HG03354 (cell line): Measurements from ENCODE around the gene GNG12.
A peak's percentile ranks its signal among the peaks of the same experiment; 100 is the strongest.

ENCODE experiments used
- ATAC-seq: cut with Tn5 transposase; IDR thresholded peaks from one replicate; pipeline ENCODE4 v1.9.1; 2021; ENCODE audit warnings: mild to moderate bottlenecking; ENCODE audit not compliant: unreplicated experiment, poor library complexity, severe bottlenecking

Gene GNG12

DNA sequence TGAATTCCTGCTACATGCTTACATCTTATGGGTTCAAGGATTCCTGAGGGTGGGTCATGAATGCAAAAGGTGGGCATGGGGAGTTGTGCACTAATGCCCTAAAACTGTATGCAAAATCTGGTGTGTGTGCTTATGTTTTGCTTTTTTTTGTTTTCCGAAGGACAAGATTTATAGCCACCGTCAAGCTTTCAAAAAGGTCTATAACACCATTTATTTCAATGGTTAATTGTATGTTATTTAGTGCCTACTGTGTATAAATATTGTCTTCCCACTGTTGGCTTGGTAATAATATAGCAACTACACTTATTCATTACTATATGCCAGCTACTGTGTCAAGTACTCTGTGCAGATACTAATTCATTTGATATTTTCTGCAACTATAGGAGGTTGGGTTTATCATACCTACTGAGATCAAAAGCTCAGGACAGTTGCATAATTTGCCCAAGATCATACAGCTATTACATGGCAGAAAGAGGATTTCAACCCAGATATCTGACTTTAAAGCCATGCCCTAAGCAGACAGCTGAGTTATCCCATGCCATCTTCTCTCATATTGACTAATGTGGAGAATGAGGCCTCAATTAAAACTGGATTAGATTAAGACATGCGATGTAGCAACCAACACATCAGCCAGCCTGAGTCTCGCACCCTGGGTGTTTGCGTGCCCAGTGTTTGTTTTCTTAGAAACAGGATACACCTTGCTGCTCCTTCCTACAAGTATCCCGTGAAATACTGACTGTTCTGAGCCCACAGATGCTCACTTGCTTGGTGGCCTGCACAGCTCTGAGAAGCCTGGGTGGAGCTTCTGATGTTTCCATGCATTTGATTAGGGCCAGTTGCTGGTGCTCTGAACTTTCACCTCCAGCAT lies 113.7 kb downstream of the GNG12 start:
- no peak for ATAC-seq

DNA sequence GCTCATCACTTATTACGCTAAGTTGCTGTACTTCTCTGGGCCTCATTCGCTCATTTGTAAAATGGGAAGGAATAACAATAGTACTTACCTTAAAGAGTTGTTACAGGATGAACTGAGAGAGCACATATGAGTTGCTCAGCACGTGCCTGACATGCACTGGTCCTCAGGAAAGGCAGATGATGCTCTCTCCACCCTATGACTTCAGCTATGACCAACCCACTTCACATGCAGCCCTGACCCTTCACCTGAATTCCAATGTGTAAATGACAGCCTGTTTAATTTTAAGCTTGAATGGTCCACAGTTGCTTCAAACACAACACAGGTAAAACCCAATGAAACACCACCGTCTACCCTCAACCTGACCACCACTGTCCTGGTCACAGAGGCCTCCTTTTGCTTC lies 115.4 kb downstream of the GNG12 start:
- ATAC-seq: no peak

DNA sequence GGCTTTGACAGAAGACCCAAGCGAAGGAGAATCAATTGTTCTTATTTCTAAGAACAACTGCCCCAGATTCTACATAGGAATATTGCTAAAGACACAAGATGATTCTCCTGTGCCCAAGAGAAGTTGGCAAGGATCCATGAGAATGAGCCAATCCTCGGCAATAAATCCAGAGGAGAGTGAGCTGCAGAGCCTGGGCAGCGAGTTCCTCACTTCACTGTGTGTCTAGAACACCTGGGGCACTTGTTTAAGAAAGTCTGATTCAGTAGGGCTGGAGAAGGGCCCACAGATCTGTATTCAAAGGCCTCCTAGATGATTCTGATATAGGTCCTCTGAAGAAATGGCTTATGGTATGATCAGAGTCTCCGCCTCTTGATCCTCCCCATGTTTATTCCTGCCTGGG lies 116.5 kb downstream of the GNG12 start:
- no peak for ATAC-seq

DNA sequence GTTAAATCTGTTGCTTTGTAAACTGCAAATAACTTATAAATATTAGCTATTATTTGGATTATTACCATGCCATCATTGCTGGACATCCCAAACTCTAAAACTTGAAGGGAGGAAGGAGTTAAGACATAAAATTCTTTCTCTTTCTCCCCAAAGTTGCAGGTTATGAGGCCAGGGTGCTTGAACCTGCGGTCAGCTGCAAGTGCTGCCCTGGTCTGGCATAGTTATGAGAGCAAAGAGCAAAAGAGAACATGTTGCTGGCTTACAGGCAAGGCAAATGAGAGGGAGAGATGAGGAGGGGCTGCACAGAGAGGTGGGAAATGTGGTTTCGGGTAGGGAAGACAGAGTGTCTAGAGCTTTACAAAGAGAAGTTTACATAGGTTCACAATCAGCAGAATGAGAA lies 117.4 kb downstream of the GNG12 start:
- no peak for ATAC-seq

DNA sequence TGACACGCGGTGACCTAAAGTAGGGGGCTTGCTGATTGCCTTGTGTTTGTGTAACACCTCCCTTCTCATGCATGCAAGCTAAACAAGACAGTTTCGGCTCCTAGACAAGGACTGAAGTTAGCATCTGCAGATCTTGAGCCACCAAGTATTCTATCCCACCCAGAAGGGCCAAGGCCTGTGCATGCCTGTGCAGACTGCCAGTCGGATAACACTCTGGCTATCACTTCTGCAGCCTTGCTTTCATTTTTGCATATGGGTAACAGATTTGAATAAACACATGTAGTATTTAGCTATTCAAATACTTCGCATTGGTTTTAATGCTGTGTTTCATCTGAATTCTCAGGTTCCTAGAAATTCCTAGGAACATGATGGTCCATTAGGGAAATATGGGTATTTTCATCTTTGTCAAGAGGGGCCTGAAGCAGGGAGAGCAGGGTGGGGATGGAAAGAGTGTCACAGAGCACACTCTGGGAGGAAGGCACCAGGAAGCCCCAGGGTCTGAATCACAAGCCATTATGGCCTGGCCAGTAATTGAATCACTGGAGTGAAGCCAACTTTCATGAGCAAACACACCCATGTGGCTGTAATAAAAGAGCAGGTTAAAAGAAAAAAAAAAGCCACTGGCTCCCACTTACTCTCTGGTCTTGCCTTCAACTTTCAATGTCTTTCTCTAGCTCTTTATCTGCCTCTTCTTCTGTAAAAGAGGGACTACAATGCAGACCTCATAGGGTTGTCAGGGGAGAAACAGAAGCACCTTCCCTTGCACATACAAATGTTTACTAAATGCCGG lies 120.0 kb downstream of the GNG12 start:
- ATAC-seq: no peak

DNA sequence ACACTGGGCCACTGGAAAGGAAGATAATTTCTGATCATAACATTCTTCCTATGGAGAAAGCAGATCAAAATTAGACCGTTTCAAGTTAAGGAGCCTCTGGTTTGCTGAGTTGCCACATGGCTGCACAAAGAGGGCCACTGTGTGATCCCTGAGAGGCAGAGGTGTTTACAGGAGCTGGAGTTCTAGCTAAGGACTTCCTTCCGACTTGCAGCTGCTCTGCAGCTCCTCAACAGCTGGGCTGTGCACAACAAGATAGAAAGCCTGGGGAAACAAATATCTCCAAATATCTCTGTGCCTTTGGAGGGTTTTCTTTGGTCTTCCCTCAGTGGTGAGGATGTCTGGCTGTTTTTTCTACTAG lies 121.4 kb downstream of the GNG12 start:
- no peak for ATAC-seq

DNA sequence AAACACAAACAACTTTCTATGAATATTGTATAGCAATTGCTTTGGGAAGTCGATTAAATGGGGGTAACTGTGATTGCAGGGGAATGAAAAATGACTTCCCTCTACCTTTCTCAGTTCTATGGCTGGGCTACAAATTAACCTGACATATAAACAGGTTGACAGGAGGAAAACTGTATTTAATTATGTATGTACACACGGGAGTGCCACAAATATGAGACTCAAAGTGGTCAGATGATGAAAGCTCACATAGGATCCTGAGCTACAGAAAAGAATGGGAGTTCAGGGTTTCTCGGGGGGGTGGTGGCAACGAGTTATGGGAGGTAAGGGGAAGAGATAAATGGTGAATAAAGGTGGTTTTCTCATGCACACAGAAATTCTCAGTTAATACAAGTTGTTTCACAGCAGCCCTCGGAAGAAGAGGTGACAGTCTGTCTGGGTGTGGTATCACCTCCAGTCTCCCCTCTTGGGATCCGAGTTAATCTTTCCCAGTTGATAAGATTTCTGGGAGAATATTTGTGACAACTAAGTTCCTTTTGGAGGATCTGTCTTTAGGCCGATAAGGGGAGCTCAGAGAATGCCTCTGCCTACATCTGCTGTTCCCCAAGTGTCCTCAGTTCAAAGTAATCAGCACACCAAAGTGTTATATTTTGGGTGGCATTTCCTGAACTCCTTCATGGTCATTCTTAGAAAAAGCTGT lies 122.0 kb downstream of the GNG12 start:
- ATAC-seq: no peak

DNA sequence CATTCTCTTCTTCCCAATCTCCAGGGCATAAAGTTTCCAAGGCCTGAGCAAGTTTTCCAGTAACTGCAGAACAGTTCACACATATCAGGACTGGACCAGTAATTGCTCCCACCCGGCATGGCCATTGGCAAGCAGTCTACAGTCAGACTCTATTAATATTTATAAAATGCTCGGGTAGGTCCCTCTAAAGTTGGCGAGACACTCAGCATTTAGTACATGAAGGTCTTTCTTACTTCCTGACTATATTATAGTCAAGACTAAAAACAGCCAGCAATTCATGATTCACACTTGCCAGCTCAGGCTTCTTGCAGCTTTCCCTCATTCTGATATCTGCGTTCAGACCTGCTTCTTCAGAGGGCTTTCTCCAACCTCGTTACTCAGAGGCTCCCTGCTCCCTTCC lies 122.8 kb downstream of the GNG12 start:
- ATAC-seq: no peak

DNA sequence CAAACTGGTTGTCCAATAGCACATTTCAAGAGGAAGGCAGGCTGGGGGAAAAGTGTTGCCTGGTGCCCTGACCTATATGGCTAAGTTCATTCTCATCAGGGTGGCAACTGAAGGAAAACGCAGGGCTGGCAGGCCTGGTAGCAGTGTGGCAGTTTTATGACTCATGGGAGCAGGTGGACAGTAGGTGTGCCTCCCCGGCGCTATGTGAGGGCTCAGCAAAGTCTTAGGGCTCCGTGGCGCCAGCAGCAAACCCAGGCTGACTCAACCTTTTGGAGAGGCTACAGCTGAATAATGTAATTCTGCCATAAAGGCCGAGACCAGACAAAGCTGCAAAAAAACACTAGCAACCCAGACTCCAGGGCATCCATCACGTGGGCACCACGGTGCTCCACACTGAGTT lies 124.7 kb downstream of the GNG12 start:
- no peak for ATAC-seq

DNA sequence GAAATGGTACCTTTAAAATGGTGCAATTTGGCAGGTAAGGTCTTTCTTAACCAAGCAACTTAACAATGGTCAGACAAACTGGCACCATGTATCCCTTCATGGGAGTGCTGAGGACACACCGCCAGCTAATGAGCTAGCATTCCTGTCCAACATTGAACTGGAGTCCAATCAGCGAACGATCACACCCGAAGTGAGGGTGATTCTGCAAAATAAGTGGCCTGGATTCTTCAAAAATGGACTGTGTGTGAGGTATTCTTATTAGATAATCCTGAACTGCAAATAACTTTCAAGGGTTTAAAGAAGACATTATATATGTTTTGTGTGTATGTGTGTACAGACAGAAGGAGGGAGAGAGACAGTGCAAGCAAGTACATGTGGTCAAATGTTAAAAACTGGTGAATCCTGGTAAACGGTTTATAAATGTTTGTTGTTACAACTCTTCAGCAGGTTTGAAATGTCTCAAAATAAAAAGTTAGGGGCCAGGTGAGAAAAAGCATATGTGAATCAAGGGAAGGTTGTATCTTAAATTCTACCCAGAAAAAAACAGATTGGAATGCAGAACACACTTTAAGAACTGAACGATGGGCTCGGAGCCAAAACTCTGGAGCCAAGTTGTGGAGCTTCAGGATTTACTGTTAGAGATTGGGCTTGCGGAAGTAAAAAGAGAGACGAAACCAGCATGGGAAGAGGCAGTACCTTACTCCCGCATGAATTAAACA lies 127.4 kb downstream of the GNG12 start:
- no peak for ATAC-seq

DNA sequence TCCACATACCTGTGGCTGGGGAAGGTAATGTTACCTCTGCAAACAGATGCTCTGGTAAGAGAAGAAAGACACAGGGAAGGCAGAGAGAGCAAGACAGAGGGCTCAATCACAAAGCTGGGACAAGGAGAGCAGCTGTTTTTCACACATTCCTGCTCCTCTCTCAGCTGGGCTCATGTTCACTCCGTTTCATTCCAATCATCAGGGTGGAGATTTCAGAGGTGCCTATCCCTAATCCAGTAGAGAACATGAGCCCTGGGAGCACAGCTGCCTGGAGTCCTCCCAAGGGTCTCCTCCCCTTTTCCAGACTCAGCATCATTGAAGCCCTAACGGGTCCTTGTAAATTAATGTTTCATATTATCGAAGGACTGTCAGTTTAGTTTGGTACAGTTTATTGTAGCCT lies 128.9 kb downstream of the GNG12 start:
- no peak for ATAC-seq

DNA sequence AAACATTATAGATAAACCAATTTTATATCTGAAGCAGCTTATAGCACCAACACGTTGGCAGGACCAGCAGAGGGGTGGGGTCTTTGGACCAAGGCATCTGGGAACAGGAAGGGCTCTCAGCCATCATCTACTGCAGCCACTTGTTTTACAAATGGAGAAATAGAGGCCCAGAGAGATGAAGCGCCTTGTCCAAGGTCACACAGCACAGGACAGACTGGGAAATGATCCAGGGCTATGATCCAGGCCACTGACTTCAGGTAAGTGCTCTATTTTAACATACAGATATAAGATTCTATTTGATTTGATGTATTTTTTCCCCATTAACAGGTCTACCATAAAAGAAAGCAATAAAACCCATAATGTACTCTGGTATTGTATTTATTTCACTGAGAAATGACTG lies 131.4 kb downstream of the GNG12 start:
- ATAC-seq: no peak

DNA sequence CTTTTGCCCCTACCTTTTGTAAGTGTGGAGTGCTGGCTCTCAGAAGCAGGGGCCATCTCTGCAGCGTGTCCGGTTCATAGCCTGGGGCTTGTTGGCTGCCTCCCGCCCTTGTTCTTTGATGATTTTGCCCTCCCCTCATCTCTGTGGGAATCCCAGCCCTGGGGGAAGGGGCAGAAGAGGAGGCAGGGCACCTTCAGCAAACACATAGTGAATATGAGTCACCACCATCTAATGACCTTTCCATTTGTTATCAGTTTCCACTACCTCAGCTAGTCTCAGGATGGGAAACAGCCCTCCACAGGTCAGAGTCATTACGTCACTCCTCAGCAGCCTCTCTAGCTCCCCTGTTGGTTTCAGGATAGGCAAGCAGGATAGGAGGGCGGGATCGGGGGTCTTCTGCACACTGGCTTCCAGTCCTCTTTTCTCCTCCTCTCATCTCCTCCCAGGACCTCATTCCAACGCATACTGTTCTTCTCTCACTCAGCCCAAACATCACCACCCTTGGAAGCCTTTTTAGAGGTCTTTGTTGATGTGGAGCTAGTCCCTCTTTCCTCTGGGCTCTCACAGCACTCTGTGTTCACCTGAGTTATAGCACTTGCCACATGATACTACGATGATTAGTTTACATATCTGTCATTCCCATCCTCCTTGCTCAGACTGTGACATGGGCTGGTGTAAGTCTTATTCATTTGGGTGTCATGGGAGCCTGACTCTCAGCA lies 132.4 kb downstream of the GNG12 start:
- peak; percentile 71 for ATAC-seq

DNA sequence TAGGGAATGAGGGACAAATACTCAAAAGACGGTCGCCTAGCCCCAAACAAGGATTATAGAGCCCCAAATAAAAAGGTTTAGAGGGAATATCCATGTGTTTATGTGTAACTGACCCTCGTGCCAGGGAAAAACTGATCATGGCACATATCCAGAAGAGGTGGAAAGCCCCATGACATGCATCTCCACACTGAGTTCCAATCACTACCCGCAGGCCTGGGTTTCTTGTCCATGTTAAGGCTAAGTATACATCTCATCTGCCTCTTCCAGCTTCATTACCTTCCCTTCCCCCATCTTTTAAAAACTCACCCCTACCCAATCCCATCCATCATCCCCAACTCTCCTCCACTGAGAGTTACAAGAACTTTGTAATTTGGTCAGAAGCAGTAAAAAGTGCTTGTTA lies 133.0 kb downstream of the GNG12 start:
- no peak for ATAC-seq

DNA sequence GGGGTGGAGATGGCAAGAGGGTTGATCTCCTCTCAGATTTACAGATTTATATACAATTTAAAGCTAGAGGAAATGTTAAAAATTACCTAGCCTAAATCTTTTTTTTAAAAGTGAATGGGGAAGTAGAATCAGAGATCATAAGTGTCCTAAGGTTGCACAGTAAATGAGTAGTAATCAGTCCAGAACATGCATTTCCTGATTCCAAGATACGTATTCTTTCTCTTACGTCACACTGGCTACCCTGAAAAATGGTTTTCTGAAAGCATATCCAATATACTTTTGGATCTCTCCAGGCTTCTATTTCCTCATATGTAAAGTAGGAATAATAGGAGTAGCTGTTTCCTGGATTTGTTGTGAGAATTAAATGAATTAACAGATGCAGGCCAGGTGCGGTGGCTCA lies 136.6 kb downstream of the GNG12 start:
- no peak for ATAC-seq

DNA sequence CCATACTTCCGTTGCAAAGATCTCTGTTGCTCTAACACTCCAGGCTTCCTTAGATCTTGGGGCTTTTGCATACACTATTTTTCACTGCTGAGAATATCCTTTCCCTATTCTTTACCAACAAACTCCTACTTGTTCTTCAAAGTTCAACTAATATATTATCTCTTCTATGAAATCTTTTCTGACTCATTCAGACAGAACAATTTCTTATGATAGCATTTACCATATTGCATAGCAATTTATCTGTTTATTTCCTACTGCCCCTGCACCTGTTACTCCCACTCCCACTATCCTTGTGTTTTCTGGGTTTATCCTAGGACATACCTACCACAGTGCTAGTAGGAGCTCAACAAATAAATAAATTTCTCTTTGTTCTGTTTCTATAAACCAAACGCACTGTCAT lies 137.3 kb downstream of the GNG12 start:
- ATAC-seq: no peak

DNA sequence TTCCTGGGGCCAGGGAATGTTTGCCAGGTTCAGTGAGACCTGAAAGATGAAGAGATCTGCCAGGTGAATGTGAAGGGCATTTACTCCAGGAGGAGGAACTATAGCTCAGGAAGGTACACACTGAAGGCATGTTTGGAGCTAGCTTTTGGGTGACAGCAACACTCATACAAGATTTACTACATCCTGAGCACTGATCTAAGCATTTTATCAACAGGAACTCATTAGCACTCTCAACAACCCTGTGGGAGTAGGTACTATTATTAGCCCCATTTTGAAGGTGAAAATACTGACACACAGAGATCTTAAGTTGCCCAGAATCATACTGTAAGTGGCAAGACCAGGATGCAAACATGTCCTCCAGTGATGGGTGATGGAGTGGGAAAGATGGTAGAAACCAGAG lies 141.6 kb downstream of the GNG12 start:
- no peak for ATAC-seq

DNA sequence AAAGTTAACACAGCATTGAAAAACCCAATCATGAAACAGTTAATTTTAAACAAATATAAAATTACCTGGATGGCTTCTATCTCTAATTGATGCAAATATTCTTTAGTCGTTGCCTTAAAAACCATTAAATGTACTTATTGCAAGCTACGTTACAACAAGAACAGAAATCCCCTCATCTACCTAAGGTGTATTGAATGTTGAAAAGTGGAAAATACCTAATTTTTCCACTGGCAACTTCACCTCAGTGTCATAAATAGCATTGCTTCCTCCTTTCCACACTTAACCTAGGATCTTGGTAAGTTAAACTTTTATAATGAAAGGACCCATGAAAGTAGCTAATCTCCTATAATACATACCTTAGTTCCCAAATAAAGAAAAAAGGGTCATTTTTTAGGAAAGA lies 142.9 kb downstream of the GNG12 start:
- no peak for ATAC-seq

DNA sequence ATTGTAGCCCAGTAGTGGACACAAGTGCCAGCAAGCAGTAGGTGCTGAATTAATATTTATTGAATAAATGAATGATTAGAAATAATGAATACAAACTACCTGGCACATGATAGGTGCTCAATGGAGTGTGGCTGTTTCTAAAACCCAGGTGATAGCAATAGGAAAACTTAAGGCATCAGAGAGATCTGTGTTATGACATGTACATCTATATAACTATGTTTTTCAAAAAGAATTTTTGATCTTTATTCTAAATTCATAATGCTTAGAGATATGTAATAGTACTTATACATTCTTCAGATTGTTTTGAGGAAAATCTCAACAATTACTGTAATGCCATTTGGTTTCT lies 143.3 kb downstream of the GNG12 start:
- ATAC-seq: no peak
